ENCODE measurements around the gene UBXN6. TPM values are rescaled to one million over a fixed set of nuclear protein-coding genes. Genes with fewer than 3 reads are reported as not detected.
A peak's percentile ranks its signal among the peaks of the same experiment; 100 is the strongest.

UBXN6 gene
- total RNA-seq, 1 donor from 2014 or later: 116 TPM

DNA sequence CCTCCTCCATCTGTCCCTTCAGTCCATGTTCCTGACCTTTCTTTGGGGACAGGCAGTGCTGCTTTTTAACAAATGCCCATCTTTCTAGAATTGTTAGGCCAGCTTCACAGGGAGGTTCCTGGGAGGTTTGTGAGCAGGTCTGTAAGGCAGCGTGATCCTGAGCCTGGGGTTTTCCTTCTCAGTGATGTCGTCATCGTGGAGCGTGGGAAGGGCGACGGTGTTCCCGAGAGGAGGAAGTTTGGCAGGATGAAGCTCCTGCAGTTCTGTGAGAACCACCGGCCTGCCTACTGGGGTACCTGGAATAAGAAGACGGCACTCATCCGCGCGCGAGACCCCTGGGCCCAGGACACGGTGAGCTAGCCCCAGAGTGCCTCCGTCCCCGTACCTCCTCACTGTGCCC lies 28.3 kb downstream of the UBXN6 start:
- H3K27me3 ChIP-seq (ENCODE audit: control insufficient read depth, insufficient read depth, low read length): no peaks in the 10 kb centered on the region
- no peak overlapping the region for H3K4me3 ChIP-seq (ENCODE audit: low read depth, low read length)
- no peak for DNase-seq (ENCODE audit: low read depth)
- peaks cover 16% of the 10 kb centered on the region for H3K36me3 ChIP-seq (ENCODE audit: control insufficient read depth, insufficient read depth, low read length)
- FAIRE-seq: no peak
- TF ChIP-seq, protein P1, sequence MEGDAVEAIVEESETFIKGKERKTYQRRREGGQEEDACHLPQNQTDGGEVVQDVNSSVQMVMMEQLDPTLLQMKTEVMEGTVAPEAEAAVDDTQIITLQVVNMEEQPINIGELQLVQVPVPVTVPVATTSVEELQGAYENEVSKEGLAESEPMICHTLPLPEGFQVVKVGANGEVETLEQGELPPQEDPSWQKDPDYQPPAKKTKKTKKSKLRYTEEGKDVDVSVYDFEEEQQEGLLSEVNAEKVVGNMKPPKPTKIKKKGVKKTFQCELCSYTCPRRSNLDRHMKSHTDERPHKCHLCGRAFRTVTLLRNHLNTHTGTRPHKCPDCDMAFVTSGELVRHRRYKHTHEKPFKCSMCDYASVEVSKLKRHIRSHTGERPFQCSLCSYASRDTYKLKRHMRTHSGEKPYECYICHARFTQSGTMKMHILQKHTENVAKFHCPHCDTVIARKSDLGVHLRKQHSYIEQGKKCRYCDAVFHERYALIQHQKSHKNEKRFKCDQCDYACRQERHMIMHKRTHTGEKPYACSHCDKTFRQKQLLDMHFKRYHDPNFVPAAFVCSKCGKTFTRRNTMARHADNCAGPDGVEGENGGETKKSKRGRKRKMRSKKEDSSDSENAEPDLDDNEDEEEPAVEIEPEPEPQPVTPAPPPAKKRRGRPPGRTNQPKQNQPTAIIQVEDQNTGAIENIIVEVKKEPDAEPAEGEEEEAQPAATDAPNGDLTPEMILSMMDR (IDR thresholded peaks at IDR 0.05; ENCODE audit: insufficient read depth, low read length, severe bottlenecking): no peak

DNA sequence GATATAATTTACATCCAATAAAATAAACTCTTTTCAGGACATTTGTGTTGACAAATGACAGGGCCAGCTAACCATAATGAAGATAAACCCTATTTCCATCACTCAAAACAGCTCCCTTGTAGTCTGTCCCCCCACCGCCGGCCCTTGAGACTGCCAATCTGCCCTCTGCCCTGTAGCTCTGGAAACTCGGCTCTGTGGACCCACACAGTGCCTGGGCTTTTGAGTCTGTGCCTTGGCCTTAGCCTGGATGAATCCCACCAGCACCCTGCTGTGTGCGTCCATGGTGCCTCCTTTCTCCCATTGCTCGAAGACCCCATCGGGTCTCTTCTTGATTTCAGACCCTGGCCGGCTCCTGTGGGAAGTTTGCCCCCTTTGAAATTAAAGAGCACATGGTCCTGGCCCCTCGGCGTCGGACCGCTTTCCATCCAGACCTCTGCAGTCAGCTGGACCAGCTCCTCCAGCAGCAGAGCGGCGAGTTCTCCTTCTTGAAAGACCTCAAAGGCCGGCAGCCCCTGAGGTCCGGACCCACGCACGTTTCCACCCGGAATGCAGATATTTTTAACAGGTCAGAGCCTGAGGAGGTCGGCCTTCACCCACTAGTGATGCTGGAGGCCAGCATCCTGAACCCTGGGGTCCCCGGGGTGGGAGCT lies 29.1 kb downstream of the UBXN6 start:
- FAIRE-seq: no peak
- H3K27me3 ChIP-seq (ENCODE audit: control insufficient read depth, insufficient read depth, low read length): no peaks in the 10 kb centered on the region
- DNase-seq (ENCODE audit: low read depth): no peak
- H3K4me3 ChIP-seq (ENCODE audit: low read depth, low read length): no peak overlapping the region
- H3K36me3 ChIP-seq (ENCODE audit: control insufficient read depth, insufficient read depth, low read length): peaks cover 15% of the 10 kb centered on the region
- TF ChIP-seq, protein P1 (IDR thresholded peaks at IDR 0.05; ENCODE audit: insufficient read depth, low read length, severe bottlenecking): no peak

GRCh38 chr19:4425537-4425936 lies 32.1 kb downstream of the UBXN6 start:
- TF ChIP-seq, protein P1 (IDR thresholded peaks at IDR 0.05; ENCODE audit: insufficient read depth, low read length, severe bottlenecking): no peak
- FAIRE-seq (no peak), DNase-seq (ENCODE audit: low read depth) (no peak)
- H3K27me3 ChIP-seq (ENCODE audit: control insufficient read depth, insufficient read depth, low read length): no peaks in the 10 kb centered on the region
- H3K36me3 ChIP-seq (ENCODE audit: control insufficient read depth, insufficient read depth, low read length): peaks cover 9% of the 10 kb centered on the region
- H3K4me3 ChIP-seq (ENCODE audit: low read depth, low read length): no peak overlapping the region

- no peaks in the 10 kb centered on the region for H3K27me3 ChIP-seq (ENCODE audit: control insufficient read depth, insufficient read depth, low read length)
- no peak overlapping the region for H3K4me3 ChIP-seq (ENCODE audit: low read depth, low read length)
- TF ChIP-seq, protein P1 (IDR thresholded peaks at IDR 0.05; ENCODE audit: insufficient read depth, low read length, severe bottlenecking): no peak
- FAIRE-seq (peak; percentile 7), DNase-seq (ENCODE audit: low read depth) (no peak)
- H3K36me3 ChIP-seq (ENCODE audit: control insufficient read depth, insufficient read depth, low read length): peaks cover 6% of the 10 kb centered on the region
These were observed 34.0 kb downstream of the UBXN6 start for GRCh38 chr19:4423416-4424126.

DNA sequence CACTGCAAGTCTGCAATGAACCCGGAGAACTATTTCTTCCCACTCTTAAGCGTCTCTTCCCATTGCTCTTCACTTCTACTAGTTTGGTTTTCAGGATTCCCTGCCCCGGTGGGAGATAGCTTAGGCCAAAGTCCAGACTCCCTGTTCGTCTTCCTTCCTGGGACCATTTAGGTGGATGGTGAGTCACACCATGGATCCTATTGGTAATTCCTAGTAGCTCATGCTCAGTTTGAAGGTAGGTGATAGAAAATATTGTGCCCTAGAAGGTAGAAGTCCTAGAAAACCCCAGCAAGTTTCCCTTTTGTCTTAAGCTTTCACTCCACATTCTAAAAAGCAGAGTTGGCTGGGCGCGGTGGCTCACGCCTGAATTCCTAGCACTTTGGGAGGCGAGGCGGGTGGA lies 41.3 kb downstream of the UBXN6 start:
- Histone ChIP-seq H3K36me3 (ENCODE audit: control insufficient read depth, insufficient read depth, low read length) (peaks cover 1% of the 10 kb centered on the region), H3K27me3 (ENCODE audit: control insufficient read depth, insufficient read depth, low read length) (no peaks in the 10 kb centered on the region), H3K4me3 (ENCODE audit: low read depth, low read length) (no peak overlapping the region)
- TF ChIP-seq, protein P1 (IDR thresholded peaks at IDR 0.05; ENCODE audit: insufficient read depth, low read length, severe bottlenecking): no peak
- FAIRE-seq: no peak
- no peak for DNase-seq (ENCODE audit: low read depth)
